Limb (tissue), 2 donors: Measurements from ENCODE around the gene AKR7A3.

ENCODE experiments used
- DNase-seq, 2 donors: peaks; one replicate each; pipeline ENCODE4 v3.0.0-alpha.2; 2016; ENCODE audit errors: extremely low spot score in 2 of 2

The AKR7A3 gene

DNA sequence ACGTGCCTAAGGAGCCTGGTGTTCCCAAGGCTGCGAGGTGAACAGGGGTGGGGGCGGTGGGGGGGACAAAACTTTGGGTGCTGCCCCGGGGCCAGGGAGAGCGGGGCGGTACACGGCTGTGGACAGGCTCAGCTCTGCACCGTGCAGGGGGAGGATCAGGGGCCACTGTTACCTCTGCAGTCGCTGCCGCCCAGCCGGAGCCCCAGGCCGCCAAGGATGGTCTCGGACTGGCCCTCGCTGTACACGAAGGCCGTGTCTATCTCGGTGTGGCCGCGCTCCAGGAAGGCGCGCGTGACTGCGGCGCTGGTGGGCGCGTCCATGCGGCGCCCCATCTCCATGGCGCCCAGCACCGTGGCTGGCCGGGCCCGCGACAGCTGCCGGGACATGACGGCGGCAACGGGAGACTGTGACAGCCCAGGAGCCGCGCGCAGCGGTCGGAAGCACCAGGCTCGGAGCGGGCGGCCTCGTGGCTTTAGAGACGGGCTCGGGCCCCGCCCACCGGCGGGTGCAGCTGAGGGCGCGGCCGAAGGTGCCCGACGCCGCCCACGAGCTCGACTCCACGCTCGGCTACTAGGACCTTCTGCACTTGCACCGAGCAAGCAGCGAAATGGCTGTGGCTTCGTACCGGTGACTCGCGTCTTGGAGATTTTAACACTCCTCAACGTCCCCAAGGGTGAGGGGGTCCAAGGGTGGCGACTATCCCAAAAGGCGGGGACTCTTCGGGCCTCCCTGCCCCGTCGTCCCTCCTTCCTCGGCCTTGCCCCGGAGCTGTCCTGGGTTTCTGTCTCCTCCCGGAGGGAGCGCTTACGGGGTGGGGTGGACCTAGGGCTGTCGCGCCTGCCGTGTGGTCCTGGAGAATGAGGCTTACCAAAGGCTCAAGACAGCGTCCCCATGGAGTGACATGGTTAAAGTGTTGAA lies at the start of gene AKR7A3:
Gene AKR7A3, minus strand, starts transcription at position 447 of the 918 bp plus-strand sequence. Its CDS starts 61 bp downstream, at position 386.
- peak in 1 of 2 donors; percentile 52 for DNase-seq

DNA sequence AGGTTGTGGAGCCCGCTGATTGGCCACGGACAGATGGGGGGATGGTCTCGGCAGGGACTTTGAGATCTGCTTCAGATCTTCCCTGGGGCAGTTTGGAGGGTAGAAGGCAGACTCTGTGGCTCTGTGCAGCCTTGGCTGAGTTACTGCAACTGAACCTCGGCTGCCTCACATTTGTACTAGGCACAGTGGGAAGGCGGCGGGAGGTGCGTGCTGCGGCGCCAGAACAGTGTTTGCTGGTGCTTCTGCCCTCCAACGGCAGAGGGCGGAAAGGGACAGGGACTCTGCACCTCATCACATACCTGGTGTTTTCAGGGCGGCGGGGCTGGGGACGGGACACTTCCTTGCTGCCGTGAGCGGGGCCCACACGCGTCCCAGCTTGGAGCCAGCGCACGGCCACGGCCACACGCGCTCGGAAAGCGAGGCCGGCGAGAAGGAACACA lies 49.8 kb upstream of the AKR7A3 start:
- DNase-seq: peak in 1 of 2 donors; percentile 66

DNA sequence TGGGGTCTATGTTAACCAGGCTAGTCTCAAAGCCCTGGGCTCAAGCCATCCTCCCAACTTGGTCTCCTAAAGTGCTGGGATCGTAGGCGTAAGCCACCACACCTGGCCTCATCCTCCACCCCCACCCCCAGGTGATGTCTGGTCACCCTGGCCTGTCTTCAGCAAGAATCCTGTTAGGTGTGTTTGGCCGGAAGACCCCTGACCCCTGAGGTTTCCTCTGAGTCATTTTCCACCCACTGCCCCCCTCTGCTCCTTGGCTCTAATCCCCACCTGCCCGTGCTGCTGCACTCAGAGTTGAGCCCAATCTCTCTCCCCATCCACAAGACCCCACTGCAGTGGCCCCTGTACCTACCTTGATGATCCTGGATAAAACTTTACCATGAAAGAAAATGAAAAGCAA lies 48.7 kb upstream of the AKR7A3 start:
- no peak for DNase-seq

DNA sequence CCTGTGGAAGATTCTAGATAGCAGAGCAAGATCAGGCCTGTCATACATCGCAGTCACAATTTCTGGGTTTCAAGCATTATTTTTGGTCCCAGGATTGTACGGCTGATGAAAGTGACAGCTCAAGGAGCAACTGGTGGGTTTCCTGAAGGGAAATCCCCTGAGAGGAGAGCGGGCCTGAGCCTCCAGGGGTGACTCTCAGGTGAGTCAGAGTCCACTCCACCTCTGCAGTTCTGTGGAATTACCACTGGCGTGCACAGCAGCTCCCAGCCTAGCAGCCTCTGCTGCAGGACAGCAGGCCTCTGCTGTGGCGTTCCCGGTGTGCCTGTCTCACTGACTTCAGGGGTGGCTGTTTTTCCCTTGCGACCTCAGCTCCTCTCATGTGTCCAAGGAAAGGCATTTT lies 48.0 kb upstream of the AKR7A3 start:
- no peak for DNase-seq

DNA sequence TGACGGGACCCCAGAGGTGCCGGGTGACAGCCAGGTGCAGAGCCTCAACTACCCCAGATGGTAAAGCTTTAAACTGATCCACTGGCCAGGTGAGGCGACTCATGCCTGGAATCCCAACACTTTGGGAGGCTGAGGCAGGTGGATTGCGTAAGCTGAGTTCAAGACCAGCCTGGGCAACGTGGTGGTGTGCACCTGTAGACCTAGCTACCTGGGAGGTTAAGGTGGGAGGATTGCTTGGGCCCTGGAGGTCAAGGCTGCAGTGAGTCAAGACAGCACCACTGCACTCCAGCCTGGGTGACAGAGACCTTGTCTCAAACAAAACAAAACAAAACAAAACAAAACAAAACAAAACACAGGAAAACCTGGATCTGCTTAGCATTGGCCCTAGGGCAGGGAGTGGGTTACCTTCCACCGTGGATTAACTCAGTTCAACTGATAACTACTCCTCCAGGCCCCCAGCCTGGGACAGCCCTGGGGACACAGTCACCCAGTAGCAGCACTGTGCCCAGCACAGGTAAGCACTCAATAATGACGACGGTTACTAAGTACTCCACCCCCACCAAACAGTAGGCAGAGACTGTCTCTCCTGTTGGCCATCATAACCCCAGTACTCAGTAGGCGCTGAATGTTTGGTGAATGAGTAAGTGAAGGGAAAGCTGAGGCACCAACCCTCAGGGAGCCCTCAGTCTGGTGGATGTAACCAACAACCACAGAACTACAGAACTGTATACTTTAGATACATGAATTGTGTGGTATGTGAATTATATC lies 45.2 kb upstream of the AKR7A3 start:
- no peak for DNase-seq

DNA sequence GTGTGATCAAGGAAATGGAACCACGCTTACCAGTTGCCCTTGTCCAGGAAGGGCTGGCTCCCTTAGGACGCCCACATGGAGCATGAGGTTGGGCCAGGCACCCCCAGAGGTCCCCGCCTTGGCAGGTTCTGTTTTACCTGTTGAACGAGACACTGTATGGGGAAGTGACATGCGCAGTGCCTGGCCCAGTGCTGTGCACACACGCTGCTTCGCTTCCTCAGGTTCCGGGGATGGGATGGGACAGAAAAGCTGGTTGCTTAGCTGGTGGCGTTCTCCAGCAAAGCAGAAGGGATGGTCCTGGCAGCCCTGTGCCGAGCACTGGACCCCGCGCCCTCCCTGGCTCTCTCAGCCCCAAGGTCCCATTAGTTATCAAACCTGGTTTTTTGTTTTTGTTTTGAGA lies 44.3 kb upstream of the AKR7A3 start:
- no peak for DNase-seq

DNA sequence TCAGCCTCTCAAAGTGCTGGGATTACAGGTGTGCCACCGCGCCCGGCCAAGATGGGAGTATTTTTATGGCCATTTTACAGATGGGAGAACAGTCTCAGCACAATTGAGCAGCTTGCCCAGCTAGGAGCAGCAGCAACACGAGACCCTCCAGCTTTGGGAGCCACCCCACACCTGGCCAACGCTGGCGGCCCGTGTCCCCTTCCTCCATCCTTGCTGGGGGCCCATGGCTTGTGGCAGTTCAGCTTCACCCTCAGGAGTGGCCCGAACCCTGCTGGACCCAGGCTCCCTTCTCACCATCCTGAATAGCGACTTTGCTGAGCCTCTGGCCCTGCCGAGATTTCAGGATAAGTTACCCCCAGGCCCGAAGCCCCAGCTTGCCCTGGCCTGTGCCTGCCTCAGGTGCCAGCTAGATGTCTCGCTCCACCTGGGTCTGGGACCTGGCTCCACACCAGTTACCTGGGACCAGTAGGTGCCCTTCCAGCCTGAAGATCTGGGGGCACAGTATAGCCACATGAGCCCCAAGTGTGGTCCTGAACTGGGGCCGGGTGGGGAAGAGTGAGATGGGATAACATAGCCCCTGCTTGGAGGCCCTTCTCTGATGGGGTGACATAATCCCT lies 42.8 kb upstream of the AKR7A3 start:
- no peak for DNase-seq

DNA sequence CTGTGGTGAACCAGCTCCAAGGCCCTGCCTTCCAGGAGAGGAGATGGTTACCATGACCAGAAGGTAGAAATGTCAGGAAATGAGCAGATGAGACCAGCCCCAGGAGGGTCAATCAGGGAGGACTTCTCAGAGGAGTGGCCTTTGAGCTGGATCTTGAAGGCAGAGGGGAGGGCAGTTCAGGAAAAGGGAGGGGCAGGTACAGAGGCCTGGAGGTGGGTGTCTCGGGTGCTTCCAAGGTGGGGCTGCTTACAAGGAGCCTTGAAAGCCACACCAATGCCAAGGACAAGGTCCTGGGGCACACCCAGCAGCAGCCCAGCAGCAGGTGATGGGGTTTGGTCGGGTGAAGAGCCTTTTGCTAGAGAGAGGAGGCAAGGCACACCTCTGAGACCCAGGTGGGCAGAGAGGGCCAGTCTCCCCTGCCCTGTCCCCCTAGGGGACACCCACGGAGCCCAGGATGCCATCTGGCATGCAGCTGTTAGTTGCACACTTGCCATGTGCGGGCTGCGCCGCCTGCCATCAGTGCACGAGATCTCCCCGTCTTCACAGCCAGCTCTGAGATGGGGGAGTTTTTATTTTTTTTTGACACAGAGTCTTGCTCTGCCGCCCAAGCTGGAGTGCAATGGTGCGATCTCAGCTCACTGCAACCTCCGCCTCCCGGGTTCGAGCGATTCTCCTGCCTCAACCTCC lies 42.0 kb upstream of the AKR7A3 start:
- DNase-seq: no peak

DNA sequence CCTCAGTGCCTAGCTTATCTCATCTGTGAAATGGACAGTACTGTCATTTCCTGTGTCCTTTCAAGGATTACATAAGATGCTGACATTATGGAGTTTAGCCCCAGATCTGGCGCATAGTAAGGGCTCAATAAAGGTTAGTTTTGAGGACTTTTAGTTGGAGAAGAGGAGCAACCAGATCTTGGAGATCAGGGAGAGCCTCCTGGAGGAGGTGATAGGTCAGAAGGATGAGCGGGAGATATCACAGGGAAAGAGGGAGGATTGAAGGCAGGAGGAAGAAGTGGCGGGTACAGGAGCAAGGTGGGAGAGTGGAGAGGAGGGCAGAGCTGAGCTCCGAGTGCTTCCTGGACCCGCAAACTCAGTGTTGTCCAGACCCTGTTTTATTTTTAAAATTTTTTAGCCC lies 41.0 kb upstream of the AKR7A3 start:
- no peak for DNase-seq

DNA sequence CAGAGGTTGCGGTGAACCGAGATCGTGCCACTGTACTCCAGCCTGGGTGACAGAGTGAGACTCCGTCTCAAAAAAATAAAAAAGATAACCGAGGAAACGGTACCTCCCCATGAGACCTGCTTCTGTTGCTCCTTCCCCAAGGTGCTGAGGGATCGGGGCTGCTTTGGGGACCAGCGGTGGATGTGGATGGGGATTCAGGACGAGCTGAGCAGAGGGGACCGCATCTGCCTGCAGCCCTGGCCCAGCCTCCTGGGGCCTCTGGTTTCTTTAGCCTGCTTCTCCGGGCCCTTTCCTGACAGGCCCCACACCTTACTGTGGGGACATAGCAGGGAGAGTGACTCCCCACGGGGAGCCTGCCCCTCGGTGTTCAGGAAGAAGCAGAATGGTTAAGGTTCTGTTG lies 40.6 kb upstream of the AKR7A3 start:
- DNase-seq: no peak

DNA sequence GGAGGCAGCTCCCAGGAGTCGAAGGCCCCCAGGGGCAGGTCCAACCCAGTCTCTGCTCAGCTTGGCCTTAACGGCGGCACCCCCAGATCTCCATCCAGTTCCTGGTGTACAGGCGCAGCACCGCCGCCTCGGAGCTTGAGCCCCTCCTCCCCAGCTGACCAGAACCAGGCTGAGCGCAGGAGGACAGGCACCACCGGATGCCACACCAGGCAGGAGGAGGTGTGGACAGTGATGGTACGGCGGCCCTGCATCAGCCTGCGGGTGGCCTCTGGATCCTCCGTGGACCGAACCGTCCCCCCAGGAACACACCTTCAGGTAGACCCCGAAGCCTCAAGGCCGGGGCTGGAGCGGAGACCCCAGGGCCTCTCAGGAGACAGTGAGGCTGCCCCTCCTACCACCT lies 39.9 kb upstream of the AKR7A3 start:
- no peak for DNase-seq

DNA sequence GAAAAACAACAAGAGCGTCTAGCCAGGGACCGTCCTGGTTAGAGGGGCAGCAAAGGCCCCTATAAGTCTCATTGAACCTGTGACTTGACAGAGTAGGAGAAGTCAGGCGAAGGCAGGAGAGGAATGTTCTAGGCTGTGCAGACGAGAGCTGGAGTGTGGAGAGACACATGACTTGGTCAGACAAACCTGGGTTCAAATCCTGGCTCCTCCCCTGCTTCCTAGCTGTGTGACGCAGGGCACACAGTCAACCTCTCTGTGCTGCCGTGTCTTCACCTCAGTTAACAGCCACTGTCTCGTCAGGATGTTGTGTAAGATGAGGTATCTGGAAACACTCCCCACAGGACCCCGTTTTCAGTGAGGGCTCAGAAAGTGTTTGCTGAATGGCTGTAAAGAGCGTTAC lies 39.2 kb upstream of the AKR7A3 start:
- no peak for DNase-seq

DNA sequence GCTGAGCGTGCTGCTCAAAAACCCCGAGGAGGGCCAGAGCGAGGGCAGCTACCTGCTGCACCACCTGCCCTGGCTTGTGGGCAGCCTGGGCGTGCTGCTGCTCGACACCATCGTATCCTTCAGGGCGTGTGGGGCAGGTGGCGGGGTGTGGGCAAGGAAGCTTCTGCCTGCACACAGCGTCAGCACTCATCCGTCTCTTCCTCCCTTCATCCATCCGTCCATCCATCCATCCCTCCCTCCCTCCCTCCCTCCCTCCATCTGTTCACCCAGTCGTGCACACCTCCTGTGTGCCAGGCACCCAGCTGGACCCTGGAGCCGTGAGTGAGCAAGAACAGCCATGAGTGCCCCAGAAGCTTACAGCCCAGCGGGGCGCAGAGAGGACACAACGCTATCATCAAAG lies 38.7 kb upstream of the AKR7A3 start:
- DNase-seq: no peak

DNA sequence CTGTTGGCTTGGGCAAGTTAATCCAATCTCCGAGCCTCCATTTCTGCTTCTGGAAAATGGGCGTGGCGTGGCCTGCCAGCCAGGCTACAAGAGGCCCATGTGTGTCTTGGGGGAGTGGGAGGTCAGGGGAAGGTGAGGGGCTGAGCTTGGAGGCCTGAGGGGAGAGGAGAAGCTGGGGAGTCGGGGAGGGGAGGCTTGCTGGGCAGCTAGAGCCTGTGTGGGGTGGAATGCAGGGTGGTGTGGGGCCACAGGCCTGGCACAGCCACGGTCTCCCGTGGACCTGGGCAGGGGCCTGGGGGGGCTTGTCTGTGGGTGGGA lies 38.1 kb upstream of the AKR7A3 start:
- no peak for DNase-seq

DNA sequence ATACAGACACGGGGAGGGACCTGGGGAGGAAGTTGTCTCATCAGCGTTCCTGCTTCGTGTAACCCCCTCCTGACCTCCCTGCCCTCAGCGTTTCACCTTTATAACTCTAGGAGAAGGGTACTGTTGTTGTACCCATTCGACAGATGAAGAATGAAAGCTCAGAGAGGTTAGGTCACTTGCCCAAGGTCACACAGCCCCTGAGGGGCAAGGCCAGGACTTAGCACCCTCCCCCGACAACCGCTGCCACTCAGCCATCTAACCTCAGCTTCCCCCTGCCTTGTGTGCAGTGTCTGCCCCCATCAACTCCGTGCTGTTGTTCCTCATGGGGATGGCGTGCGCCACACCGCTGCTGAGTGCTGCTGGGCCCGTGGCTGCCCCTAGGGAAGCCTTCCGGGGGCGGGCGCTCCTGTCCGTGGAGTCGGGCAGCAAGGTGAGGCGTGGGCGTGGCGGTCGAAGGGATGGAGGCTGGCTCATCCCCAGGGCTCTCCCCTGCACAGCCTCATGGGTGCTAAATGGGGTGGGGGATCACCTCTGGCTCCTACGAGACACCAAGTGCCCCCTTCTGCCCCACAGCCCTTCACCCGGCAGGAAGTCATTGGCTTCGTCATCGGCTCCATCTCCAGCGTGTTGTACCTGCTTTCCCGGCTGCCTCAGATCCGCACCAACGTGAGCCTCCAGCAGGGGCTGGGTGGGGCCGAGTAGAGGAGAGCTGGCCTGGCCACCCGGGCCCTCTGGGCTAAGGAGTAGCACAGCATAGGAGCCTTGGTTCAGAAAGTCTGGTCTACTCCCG lies 37.6 kb upstream of the AKR7A3 start:
- no peak for DNase-seq

DNA sequence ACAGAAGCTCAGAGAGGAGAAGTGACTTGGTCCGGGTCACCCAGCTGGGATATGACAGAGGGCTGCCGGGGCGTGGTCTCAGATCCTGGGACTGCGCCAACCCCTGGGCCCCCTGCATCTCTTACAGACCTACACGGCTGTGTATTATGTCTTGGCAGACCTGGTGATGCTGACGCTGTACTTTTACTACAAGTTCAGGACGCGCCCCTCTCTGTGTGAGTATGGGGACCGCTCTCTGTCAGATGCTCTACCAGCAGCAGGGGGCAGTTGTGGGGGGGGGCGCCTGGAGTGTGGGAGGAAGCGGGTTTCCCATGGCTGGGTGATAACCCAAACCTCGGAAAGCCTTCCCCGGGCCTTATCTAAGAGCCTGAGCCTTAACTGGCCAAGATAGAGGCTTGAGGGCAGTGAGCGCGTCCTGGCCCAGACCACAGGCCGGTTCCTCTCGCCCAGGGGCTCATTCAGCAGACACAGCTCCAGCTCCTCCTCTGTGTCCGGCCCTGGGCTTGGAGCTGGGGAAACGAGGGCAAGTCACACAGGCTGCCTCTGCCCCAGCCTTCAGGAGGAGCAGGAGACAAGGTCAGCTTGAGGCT lies 36.9 kb upstream of the AKR7A3 start:
- DNase-seq: no peak

DNA sequence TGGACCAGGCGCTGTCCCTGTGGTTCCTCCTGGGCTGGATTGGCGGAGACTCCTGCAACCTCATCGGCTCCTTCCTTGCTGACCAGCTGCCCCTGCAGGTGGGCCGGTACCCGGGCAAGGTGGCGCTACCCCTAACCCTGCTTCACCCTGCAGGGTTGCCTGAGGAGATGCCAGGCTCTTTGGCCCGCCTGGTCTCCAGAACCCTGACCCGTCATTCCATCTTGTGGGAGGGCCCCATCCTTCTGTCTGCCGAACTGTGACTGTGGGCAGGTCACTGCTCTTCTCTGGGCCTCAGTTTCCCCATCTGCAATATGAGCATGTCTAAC lies 36.1 kb upstream of the AKR7A3 start:
- DNase-seq: no peak

DNA sequence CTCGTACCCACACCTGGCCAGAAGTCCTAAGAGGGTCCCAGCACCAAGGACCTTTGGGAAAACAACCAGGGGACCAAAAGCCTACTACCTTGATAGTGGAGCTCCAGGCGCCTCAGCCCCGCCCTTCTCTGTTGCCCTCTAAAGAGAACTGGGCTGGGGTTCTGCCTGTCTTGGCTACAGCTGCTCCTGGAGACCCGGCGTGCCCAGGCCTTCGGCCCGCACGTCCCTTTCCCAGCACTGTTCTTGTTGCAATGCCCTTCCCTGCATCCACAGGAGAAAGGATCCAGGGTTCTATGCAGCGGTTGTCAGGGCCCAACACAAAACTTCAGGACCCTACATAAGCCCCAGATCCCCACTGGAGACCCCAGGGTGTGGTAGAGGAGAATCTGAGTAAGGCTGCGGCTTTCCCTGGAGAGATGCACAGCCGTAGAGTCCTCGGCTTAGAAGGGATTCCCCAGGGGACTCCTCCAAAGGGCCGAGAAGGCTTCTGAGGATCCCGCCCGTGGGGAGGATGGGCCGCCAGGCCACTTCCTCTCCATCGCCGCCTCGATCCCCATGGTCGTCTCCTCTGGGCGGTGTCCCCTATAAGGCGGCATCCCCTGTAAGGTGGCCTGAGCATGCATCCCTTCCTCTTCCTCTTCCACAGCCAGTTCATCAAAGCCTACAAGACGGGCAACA lies 35.6 kb upstream of the AKR7A3 start:
- no peak for DNase-seq

DNA sequence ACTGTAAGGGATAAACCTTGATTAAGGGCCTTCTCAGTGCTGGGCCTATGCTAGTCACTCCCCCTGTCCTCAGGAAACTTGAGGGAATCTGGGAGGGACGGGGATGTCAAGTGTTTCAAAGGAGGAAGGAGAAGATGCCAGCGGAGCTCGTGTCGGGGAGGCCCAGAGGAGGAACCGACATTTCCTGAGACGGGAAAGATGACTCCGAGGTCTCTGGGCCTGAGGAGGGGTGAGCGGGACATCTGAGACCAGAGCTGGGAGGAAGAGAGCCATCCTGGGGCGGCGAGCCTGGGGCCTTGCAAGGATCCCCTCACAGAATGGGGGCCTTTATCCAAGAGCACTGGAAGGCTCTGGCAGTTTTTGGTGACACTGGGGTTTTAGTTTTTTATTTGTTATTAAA lies 33.9 kb upstream of the AKR7A3 start:
- DNase-seq: no peak

DNA sequence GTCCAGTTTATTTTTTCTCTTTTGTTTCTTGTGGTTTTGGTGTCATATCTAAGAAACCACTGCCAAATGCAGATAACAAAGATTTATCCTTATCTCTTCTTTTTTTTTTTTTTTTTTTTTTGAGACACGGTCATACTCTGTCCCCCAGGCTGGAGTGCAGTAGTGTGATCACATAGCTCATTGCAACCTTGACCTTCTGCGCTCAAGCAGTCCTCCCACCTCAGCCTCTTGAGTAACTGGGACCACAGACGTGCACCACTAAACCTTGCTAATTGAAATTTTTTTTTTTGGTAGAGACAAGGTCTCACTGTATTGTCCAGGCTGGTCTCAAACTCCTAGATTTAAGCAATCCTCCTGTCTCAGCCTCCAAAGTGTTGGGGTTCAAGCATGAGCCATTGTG lies 32.5 kb upstream of the AKR7A3 start:
- no peak for DNase-seq
